Urothelium cell line (cell line): ENCODE data around the gene ANXA1.

Experiments used
- DNase-seq: peaks from one replicate; pipeline ENCODE4 v3.0.0; 2011; ENCODE audit warnings: low spot score, mixed read lengths
- FAIRE-seq: peaks from 2 replicates; lab custom pipeline; 2011; peaks lifted over from hg19 to GRCh38; lab: Jason Lieb, UNC

ANXA1 gene

GRCh38 chr9:73204936-73205335, 53.3 kb downstream of the ANXA1 start:
- FAIRE-seq (no peak), DNase-seq (no peak)

GRCh38 chr9:73206851-73207250, 55.2 kb downstream of the ANXA1 start:
- DNase-seq (no peak), FAIRE-seq (no peak)

GRCh38 chr9:73210886-73211666, 59.4 kb downstream of the ANXA1 start:
- no peak for FAIRE-seq
- DNase-seq = no peak

GRCh38 chr9:73213300-73213699, 61.6 kb downstream of the ANXA1 start:
- DNase-seq (no peak), FAIRE-seq (no peak)

- no peak for FAIRE-seq
- DNase-seq = no peak
Measured at GRCh38 chr9:73215249-73215648, 63.6 kb downstream of the ANXA1 start.

- no peak for DNase-seq
- no peak for FAIRE-seq
Measured at GRCh38 chr9:73216100-73216499, 64.4 kb downstream of the ANXA1 start.
